Right ventricle myocardium inferior (tissue), 1 donor: ENCODE results near the gene TREML1. TPM values are rescaled to one million over a fixed set of nuclear protein-coding genes. Genes with fewer than 3 reads are reported as not detected.
"Not testable (repeated sequence)": the region's sequence is repeated elsewhere in the genome, so short reads cannot be mapped to it uniquely, and the experiment has no call there.

Experiments
- ATAC-seq: fragments of 200-7000 bp; cut with Tn5 transposase; one replicate; pipeline ENCODE4 v1.9.1; 2020; ENCODE audit warnings: mild to moderate bottlenecking, moderate library complexity
- DNase-seq: peaks from one replicate; pipeline ENCODE4 v3.0.0; 2021; ENCODE audit errors: missing footprints
- intact Hi-C: fragments of 100-400 bp; cut with DNase I; formaldehyde crosslinking; loops from one replicate; pipeline ENCODE4 v1.11.0; 2022
- total RNA-seq: library from RNA; stranded (reverse); fragmentation: NEBNext Ultra II Directional; extraction: Animal tissue kit (Norgen Biotek cat#: 25700); gene quantifications from one replicate; pipeline ENCODE4 v1.2.1, GENCODE V29; 2021
- donor health status: DM: no; HTN: yes; CAD: no; lungs with severe emphysema.

The TREML1 gene
- total RNA-seq, 1 donor from 2014 or later: not detected

DNA sequence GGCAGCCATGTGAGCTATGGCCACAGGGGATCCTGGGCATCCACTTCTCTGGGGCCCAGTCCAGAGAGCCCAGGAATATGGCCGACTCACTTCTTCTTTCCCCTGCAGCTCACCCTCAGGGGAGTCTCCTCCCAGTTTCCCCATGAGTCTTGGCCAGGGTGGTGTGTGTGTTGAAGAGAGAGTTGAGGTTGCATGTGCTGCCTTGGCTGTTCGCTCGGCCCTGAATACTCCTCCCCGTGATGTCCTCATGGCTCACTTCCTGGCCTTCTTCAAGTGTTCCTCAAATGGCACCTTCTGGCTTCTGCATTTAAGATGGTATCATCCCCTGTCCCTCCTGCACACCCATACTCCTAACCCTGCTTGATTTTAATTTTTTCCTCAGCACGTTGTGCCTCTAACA, 3.2 kb upstream of the TREML1 start:
- intact Hi-C loops: no loop called here
- ATAC-seq (peak; percentile 16), DNase-seq (no peak)

DNA sequence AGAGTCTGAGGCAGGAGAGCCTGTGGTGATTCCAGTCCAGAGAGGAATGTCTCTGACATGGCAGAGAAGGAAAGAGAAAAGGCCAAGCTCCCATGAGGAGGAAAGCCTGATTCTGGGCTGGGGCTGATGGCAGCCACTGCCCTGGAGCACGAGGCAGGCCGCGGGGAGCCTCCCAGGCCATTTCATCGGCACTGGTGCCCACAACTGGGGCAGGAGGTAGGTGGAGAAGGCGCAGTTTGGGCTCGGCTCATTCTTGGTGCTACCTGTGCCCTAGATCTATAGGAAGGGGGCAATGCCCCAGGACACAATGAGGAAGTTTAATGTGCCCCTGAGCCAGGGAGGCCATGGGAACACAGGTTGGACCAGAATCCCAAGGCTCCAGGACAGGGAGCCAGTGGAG, 2.6 kb upstream of the TREML1 start:
- intact Hi-C loops: no loop called here
- ATAC-seq (no peak), DNase-seq (no peak)

DNA sequence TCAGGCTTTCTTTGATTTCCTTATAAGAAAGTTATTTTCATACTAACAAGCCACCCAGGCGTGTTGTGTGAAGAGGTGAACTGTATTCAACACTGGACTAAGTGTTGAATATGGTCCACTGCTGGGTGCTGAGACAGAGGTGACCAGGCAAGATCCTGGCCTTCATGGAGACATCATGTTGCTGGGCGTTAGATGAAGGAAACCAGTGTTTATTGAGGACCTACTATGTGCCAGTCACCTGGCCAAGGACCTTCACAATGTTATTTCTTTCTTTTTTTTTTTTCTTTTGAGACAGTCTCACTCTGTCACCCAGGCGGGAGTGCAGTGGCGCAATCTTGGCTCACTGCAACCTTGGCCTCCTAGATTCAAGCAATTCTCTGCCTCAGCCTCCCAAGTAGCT, 1.9 kb upstream of the TREML1 start:
- intact Hi-C loops: no loop called here
- DNase-seq (no peak), ATAC-seq (no peak)

DNA sequence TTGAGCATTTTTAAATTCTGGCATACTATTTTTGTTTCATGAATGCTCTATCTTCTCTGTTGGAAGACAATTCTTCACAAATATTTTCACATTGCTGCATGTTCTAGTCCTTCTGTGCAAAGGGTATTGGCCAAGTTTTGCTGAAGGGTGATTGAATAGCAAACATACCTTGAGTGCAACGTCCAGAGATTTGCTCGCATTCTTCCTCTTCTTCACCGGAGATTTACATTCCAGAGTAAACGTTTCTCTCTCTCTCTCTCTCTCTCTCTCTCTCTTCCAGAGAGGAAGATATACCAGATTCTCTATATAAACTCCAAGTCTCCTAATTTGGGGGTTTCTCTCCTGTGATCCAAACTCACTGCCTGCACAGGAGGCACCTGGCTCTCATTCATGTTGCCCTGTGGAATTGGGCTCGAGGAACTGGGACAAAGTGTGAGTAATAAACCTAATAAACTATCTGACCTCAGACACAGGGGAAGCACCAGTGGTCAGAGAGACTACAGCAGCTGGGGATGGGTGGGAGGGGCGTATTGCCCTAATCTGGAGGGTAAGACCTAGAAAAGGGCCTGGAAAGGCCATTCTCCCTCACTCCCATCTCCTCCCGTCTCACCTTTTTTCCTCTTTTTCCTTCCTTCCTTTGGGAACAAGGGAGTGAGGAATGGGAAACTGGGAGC, 1.1 kb upstream of the TREML1 start:
- DNase-seq: no peak
- no peak for ATAC-seq
- intact Hi-C loops: no loop called here

DNA sequence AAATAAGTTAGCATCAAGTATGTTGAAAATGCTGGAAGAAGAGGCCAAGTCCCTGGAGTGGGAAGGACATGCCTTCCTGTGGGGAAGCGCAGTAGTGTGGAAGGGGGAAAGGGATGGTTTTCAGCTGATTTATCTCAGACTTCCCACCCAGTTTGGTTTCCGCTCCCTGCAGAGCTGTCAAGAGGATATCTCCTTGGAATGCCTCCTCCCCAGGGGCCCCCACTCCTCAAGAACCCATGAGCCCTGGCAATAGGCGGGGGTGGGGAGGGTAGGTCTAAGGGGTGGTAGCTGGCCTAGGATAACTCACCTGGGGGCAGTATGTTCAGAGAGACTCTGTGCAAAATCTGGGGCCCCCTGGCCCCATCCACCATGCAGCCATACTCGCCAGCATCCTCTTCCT, 696 bp downstream of the TREML1 start:
- intact Hi-C loops: no loop called here
- ATAC-seq (no peak), DNase-seq (no peak)

DNA sequence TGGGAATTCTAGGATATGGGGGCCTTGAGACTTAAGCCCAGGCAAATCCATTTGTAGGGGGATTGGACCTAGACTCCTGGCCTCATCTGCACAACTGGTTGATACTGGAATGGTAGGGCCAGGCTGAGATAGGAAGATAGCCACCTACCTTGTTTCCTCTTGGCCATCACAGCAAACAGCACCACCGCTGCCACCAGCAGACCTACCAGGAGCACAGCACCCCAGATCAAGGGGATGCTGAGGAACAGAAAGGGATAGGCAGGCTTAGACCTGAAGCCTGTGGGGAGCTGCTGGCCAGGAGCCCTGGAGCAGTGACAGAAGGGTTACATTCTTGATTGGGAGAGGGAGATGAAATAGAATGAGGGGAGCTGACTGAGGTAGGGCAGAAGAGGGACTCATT, 3.5 kb downstream of the TREML1 start:
- DNase-seq: no peak
- no peak for ATAC-seq
- intact Hi-C loops: no loop called here

DNA sequence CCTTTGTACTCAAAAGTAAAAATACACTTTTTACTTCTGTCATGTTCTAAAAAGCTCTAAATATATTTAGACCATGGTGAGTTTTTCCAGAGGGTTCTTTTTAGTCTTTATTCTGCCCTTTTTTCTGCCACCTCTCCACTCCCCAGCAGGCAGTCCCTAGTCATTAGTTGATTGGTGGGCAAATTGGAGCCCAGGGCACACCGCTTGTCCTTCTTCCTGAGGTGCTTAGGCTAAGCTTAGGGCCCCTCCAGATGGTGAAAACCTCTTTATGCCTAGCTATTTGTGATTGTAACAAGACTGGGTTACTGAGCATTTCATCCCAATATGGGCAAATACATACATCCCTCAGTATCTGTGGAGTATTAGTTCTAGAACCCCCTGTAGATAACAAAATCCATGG, 6.2 kb downstream of the TREML1 start:
- intact Hi-C loops: no loop called here
- ATAC-seq: no peak
- DNase-seq: no peak

DNA sequence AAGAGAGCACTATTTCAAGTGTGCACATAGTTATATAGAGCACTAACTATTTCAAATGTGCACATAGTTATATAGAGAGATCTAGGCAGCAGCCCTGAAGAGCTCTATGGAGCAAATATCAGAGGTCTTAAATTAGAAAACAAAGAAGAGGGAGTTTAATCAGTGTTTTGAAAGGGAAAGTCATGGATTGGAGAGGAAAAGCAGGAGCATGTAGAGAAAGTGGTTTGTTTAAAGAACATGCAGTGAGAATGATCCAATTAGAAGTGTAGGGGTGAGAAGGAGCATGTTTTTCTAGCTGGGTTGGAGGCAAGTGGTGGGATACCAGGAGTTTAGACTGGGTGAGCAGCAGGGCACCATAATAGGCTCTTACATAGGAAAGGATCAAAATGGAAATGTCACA, 17.2 kb downstream of the TREML1 start:
- intact Hi-C loops: no loop called here
- ATAC-seq (no peak), DNase-seq (no peak)

DNA sequence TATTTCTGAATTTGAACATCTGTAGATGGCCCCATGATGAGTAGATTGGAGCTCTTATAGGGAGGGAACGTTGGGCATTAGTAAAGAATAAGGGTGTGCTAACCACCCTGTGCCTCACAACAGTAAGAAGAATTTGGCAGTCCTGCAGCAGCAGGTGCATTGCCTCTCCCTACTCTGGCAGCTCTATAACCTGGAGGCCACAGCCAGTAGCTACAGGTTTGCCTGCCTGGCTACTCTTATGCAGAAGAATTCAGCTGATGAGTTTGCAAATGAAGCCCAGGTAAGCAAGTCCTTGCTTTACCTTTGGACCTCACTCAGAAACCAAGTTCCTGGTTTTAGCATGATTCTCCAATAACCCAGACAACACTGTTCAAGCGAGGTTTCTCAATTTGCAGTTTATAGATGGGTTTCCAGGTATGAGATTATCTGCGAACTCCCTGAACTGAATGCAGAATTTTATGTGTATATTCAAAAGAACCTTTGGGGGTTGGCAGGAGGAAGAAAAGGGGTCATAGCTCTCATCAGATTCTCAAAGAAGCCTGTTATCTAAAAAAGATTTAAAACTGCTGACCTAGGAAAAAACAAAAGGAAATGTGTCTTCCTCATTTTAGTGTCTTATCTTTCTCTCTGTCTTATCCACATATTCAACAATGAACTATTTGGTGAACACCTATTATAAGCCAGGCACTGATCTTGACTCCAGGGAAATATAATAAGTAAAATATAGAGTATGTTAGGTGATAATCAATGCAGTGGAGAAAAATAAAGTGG, 18.9 kb downstream of the TREML1 start:
- DNase-seq (no peak), ATAC-seq (no peak)
- intact Hi-C loops: no loop called here

DNA sequence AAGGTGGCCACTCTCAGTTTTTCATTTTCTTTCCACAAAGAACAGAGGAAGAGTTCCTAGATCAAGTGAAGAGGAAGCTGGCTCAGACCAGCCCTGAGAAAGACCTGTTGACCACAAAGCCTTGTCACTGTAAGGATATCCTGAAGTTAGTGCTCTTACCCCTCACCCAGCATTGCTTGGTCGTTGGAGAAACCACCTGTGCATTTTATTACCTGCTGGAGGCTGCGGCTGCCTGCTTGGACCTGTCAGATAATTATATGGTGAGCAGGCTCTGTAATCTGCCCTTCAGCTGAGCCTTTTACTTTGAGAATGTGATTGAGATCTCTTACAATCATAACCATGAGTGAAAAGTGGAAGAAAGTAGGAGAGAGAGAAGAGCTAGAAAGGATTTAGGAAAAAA, 21.9 kb downstream of the TREML1 start:
- intact Hi-C loops: no loop called here
- DNase-seq (no peak), ATAC-seq (no peak)

DNA sequence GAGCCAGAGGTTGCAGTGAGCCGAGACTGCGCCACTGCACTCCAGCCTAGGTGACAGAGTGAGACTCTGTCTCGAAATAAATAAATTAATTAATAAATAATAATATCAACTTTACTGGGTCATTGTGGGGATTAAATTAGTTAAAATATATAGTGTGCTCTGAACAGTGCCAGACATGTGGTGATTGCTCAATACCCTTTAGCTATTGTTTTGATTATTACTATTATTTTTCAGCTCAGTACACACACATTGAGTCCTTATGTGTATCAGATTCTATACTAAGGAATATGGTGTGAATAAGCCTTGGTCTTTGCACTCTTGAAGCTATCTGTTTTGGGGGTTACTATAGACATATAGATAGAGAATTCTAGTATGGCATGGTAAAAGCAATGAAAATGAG, 28.9 kb downstream of the TREML1 start:
- ATAC-seq: no peak
- no peak for DNase-seq
- intact Hi-C loops: no loop called here

DNA sequence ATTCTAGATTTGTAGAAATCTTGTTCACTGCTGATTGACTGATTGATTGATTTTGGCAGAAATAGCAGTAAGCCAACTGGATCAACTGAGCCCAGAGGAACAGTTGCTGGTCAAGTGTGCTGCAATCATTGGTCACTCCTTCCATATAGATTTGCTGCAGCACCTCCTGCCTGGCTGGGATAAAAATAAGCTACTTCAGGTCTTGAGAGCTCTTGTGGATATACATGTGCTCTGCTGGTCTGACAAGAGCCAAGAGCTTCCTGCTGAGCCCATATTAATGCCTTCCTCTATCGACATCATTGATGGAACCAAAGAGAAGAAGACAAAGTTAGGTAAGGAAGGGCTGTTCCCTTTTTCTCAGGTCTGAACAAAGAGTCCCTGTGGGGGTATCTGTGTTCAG, 31.2 kb downstream of the TREML1 start:
- DNase-seq (no peak), ATAC-seq (no peak)
- intact Hi-C loops: no loop called here

DNA sequence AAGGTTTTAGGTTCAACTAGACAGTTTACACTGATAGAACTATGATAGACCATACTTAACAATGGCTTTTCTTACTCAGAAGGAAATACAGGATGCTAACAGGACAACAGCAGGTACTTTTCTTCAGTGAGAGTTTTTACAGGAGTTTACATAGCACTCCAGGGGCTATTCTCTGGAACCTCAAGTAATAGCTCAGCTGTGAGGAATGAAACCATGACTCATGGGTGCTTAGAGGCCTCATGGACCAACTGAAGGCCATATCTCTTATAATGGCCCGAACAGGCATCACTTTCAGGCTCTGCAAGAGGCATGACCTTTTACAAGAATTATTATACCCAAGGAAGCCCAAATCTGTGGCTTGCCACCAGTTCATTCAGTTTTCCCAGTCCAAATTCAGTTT, 31.8 kb downstream of the TREML1 start:
- intact Hi-C loops: no loop called here
- ATAC-seq: no peak
- DNase-seq: no peak

DNA sequence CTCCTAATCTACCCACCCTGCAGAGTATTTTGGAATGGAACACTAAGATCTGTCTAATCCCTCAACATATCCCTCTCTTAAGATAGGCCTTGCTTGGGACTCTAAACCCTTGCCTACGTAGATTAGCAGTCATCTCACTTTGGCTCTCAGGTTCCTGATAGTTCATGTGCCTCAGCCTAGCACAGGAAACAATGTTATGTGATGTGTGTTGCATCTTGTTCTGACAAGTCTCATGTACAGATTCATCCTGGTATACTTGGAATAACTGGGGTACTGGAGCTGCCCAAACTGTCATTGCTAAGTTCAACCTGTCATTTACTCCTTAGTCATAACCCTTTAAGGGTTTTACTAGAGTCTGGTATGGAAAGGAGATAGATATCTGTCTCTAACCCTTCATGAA, 34.1 kb downstream of the TREML1 start:
- no peak for DNase-seq
- no peak for ATAC-seq
- intact Hi-C loops: no loop called here

DNA sequence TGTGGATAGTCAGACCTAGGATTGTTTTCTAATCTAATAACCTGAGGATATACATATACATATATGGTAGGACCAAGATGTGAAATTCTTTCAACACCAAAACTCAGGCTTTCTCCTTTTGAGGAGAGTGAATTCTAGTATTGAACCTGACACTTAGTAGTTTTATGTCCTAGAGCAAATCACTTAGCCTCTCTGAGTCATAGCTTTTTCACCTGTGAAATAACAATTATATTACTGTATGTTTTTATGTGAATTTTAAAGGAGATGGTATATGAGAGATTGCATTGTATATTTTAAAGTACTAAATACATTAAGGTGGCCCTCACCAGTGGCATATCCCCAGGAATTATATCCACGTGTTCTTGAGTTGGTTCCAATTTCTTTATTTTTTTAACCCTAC, 34.6 kb downstream of the TREML1 start:
- DNase-seq: no peak
- intact Hi-C loops: no loop called here
- no peak for ATAC-seq

DNA sequence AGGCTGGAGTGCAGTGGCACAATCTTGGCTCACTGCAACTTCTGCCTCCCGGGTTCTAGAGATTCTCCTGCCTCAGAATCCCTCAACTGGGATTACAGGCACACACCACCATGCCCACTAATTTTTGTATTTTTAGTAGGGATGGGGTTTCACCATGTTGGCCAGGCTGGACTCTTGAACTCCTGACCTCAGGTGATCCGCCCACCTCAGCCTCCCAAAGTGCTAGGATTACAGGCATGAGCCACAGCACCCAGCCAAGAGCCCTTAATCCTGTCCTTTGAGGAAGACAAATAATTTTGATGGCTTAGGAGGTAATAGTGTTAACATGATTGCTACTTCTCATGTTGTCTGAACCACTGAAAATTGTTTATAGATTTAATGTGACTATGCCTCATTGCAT, 39.1 kb downstream of the TREML1 start:
- ATAC-seq, intact Hi-C loops: not testable (repeated sequence)

DNA sequence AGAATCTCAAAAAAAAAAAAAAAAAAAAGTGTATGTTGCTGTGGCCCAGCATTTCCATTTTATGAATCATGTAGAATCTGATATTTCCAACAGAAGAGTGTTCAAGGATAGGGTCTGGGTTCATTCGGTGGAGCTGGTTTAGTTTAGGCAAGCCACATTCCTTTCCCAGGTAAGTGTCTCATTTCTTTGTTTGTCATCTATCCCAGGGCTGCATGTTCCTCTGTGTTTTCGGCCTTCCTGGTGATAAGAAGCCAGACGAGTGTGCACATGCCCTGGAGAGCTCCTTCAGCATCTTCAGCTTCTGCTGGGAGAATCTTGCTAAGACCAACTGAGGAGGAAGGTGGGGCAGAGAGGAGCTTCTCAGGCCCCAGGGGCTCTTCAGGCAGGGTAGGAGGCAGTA, 43.1 kb downstream of the TREML1 start:
- intact Hi-C loops: no loop called here
- DNase-seq (no peak), ATAC-seq (no peak)

More for the DNA sequence above, 39.1 kb downstream of the TREML1 start:
- not testable (repeated sequence) for DNase-seq

DNA sequence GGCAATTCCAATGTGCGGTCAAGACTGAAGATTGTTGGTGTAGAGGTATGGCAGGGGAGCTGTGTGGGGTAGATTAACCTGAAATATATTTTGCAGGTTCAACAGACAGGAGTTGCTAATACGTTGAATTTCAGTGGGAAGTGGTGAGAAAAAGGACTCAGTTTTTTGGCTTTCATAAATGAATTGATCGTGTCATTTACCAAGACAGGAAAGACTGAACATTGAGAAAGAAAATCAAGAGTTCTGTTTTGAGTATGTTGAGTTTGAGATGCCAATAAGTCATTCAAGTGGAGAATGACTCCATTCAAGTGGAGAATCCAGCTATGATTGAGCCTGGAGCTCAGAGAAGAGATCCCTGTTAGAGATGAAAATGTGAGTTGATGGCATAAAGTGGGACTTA, 50.3 kb downstream of the TREML1 start:
- intact Hi-C loops: no loop called here
- DNase-seq: no peak
- no peak for ATAC-seq

DNA sequence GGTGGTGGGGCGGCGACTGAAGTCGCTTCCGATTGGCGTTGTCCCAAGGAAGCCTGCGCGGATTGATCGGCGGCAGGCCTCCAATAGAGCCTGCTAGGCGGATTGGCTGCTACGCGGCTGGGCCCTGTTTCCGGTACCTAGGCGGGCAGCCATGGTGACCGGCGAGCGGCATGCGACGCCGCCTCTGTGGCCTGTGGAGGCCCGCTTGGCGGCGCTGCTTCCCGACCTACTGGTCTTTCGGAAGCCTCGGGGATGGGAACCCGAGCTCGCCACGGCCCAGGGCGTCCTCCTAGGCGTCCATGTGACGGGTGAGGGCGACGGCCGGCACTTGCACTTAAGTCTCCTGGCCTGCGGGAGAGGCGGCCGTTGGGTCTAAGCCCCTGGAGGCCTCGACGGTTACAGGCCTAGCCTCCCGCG, 53.3 kb downstream of the TREML1 start:
- DNase-seq: peak; percentile 63
- intact Hi-C loops: no loop called here
- peak; percentile 23 for ATAC-seq
